Uterus (tissue), 2 donors: ENCODE measurements around the gene PPP2R2D.

Source experiments
- POLR2A ChIP-seq, 2 donors: fragments of 450-650 bp; IDR thresholded peaks; one replicate each; pipeline ENCODE4 v1.6.1; 2016; ENCODE audit warnings: antibody characterized with exemption in 2 of 2, mild to moderate bottlenecking in 1 of 2, moderate library complexity in 1 of 2
- TF ChIP-seq, protein P1 (sequence below), 4 experiments: fragments of 200-600 bp in 2 of 4; fragments of 450-650 bp in 2 of 4; sonication (generic) in 2 of 4; IDR thresholded peaks; one replicate each; pipeline ENCODE4 v1.5.1; 2016 to 2019; ENCODE audit warnings: antibody characterized with exemption in 4 of 4, mild to moderate bottlenecking in 2 of 4, moderate library complexity in 1 of 4

DNA sequence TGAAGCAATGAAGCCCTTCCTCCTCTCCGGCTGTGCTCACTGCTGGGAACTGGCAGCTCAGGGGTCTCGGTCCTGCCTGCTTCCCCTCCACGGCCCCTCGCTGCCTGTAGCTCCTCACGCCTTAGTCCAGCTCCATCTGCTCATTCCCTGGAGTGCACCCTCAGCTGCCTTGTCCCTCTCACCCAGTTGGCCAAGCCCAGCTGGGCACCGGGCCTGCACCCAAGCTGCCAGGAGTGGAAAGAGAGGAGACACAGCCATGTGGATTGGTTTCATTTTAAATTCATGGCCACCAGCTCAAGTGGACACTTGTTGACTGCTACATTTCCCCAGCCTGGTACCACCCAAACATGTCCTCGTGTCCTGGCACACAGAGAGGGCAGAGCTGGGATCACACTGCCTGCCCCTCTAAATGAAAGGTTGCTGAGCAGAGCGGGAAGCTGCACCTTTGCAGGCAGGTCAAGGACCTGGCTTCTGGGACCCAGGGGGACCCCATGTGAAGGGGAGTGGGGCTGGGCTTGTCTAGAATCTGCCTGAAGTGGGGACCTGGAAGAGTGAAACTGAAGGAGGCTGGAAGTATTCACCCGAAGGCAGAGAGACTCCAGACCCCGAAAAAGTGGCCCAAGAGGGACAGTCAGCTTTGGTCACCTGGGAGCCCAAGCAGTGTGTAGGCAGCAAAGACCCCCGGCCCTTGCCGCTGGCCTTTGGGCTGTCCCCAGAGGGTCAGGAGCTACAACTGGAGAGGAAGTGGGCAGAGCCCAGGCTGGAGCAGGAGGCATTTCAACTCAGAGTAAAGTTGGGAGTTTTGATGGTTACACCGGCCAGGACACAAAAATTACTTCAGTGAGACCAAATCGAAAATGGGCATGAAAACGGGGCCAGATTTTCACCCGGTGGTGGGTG lies 95.9 kb downstream of the PPP2R2D start:
- TF ChIP-seq, protein P1, sequence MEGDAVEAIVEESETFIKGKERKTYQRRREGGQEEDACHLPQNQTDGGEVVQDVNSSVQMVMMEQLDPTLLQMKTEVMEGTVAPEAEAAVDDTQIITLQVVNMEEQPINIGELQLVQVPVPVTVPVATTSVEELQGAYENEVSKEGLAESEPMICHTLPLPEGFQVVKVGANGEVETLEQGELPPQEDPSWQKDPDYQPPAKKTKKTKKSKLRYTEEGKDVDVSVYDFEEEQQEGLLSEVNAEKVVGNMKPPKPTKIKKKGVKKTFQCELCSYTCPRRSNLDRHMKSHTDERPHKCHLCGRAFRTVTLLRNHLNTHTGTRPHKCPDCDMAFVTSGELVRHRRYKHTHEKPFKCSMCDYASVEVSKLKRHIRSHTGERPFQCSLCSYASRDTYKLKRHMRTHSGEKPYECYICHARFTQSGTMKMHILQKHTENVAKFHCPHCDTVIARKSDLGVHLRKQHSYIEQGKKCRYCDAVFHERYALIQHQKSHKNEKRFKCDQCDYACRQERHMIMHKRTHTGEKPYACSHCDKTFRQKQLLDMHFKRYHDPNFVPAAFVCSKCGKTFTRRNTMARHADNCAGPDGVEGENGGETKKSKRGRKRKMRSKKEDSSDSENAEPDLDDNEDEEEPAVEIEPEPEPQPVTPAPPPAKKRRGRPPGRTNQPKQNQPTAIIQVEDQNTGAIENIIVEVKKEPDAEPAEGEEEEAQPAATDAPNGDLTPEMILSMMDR (IDR thresholded peaks at IDR 0.05): no peak
- no peak for TF ChIP-seq POLR2A (IDR thresholded peaks at IDR 0.05)
